ENCODE measurements around the gene MED12L.
"Not testable (repeated sequence)": the region's sequence is repeated elsewhere in the genome, so short reads cannot be mapped to it uniquely, and the experiment has no call there.

Gene MED12L

GRCh38 chr3:151366993-151367392 lies 281.5 kb downstream of the MED12L start:
- no peak for DNase-seq (ENCODE audit: low read depth in 2 of 3, low spot score in 1 of 3)

- DNase-seq (ENCODE audit: low read depth in 2 of 3, low spot score in 1 of 3) = no peak
Observed at GRCh38 chr3:151367448-151367847, 282.0 kb downstream of the MED12L start.

- no peak for DNase-seq (ENCODE audit: low read depth in 2 of 3, low spot score in 1 of 3)
Observed at GRCh38 chr3:151371526-151371925, 286.1 kb downstream of the MED12L start.

GRCh38 chr3:151372063-151372820 lies 286.8 kb downstream of the MED12L start:
- no peak for DNase-seq (ENCODE audit: low read depth in 2 of 3, low spot score in 1 of 3)

GRCh38 chr3:151377768-151378385 lies 292.4 kb downstream of the MED12L start:
- DNase-seq (ENCODE audit: low read depth in 2 of 3, low spot score in 1 of 3) = no peak

- DNase-seq (ENCODE audit: low read depth in 2 of 3, low spot score in 1 of 3) = no peak
Observed at GRCh38 chr3:151379083-151379734, 293.7 kb downstream of the MED12L start.

GRCh38 chr3:151382671-151383070 lies 297.2 kb downstream of the MED12L start:
- DNase-seq (ENCODE audit: low read depth in 2 of 3, low spot score in 1 of 3) = no peak

- DNase-seq (ENCODE audit: low read depth in 2 of 3, low spot score in 1 of 3) = no peak
Observed at GRCh38 chr3:151383111-151383510, 297.6 kb downstream of the MED12L start.

GRCh38 chr3:151383956-151384355 lies 298.5 kb downstream of the MED12L start:
- no peak for DNase-seq (ENCODE audit: low read depth in 2 of 3, low spot score in 1 of 3)

- DNase-seq (ENCODE audit: low read depth in 2 of 3, low spot score in 1 of 3) = no peak
Observed at GRCh38 chr3:151384741-151385174, 299.3 kb downstream of the MED12L start, which contains the start of gene P2RY12. P2RY12 (minus strand) TSS chr3:151384753; CDS start chr3:151338845, 45,908 bp downstream.

GRCh38 chr3:151386056-151386455 lies 300.6 kb downstream of the MED12L start:
- no peak for DNase-seq (ENCODE audit: low read depth in 2 of 3, low spot score in 1 of 3)

- DNase-seq (ENCODE audit: low read depth in 2 of 3, low spot score in 1 of 3) = no peak
Observed at GRCh38 chr3:151387432-151387831, 302.0 kb downstream of the MED12L start.

- no peak for DNase-seq (ENCODE audit: low read depth in 2 of 3, low spot score in 1 of 3)
Observed at GRCh38 chr3:151387842-151388241, 302.4 kb downstream of the MED12L start.

GRCh38 chr3:151391720-151392119 lies 306.3 kb downstream of the MED12L start:
- no peak for DNase-seq (ENCODE audit: low read depth in 2 of 3, low spot score in 1 of 3)

GRCh38 chr3:151392191-151392590 lies 306.7 kb downstream of the MED12L start:
- DNase-seq (ENCODE audit: low read depth in 2 of 3, low spot score in 1 of 3) = not testable (repeated sequence)

GRCh38 chr3:151393146-151393830 lies 307.8 kb downstream of the MED12L start:
- DNase-seq (ENCODE audit: low read depth in 2 of 3, low spot score in 1 of 3) = no peak

- no peak for DNase-seq (ENCODE audit: low read depth in 2 of 3, low spot score in 1 of 3)
Observed at GRCh38 chr3:151393941-151394340, 308.5 kb downstream of the MED12L start.

- DNase-seq (ENCODE audit: low read depth in 2 of 3, low spot score in 1 of 3) = no peak
Observed at GRCh38 chr3:151394611-151395010, 309.1 kb downstream of the MED12L start.

GRCh38 chr3:151395806-151396205 lies 310.3 kb downstream of the MED12L start:
- DNase-seq (ENCODE audit: low read depth in 2 of 3, low spot score in 1 of 3) = no peak

- no peak for DNase-seq (ENCODE audit: low read depth in 2 of 3, low spot score in 1 of 3)
Observed at GRCh38 chr3:151398895-151399294, 313.4 kb downstream of the MED12L start.

- no peak for DNase-seq (ENCODE audit: low read depth in 2 of 3, low spot score in 1 of 3)
Observed at GRCh38 chr3:151400341-151400740, 314.9 kb downstream of the MED12L start.
